PC-3 (cell line): Measurements from ENCODE around the gene SLC25A51. TPM values are rescaled to one million over a fixed set of nuclear protein-coding genes. Genes with fewer than 3 reads are reported as not detected.

Source experiments
- ATAC-seq: fragments of 200-7000 bp; cut with Tn5 transposase; 2 replicates; pipeline ENCODE4 v1.9.1; 2020; ENCODE audit warnings: mild to moderate bottlenecking, moderate library complexity
- BruUV-seq: library from RNA; stranded (reverse); fragments of 400-500 nt; replicated peaks from 2 replicates; lab custom pipeline; 2021; lab: Mats Ljungman, UMichigan
- CTCF ChIA-PET: fragments of 300-600 bp; sonication (Branson Sonifier 250); formaldehyde crosslinking; loops from one replicate; lab custom pipeline; 2022; ENCODE audit warnings: antibody characterized with exemption; lab: Charles Lee
- POLR2A ChIA-PET: fragments of 300-600 bp; sonication (Branson Sonifier 250); formaldehyde crosslinking; loops from one replicate; lab custom pipeline; 2022; ENCODE audit warnings: antibody characterized with exemption; ENCODE audit not compliant: unreplicated experiment; lab: Charles Lee
- DNase-seq: peaks from one replicate; pipeline ENCODE4 v3.0.0-alpha.2; 2015
- H2AFZ ChIP-seq: fragments of 300-600 bp; sonication (generic); 2 replicates; pipeline ENCODE4 v1.6.0; 2016; ENCODE audit warnings: antibody characterized with exemption, low read length
- H3F3A ChIP-seq: fragments of 300-600 bp; sonication (generic); one replicate; pipeline ENCODE4 v1.6.0; 2017; ENCODE audit warnings: antibody characterized with exemption, low read length, control low read depth, mild to moderate bottlenecking; ENCODE audit not compliant: unreplicated experiment
- H3K27ac ChIP-seq: fragments of 300-600 bp; sonication (generic); 2 replicates; pipeline ENCODE4 v1.5.1; 2016; ENCODE audit warnings: mild to moderate bottlenecking, low read length
- H3K27me3 ChIP-seq: fragments of 300-600 bp; sonication (generic); 2 replicates; pipeline ENCODE4 v1.6.1; 2016; ENCODE audit warnings: low read length, mixed read lengths
- H3K36me3 ChIP-seq: fragments of 300-600 bp; sonication (generic); 2 replicates; pipeline ENCODE4 v1.6.1; 2016; ENCODE audit warnings: low read depth, mixed run types, low read length, mixed read lengths
- H3K4me1 ChIP-seq: fragments of 300-600 bp; sonication (generic); 2 replicates; pipeline ENCODE4 v1.5.1; 2016; ENCODE audit warnings: low read length; ENCODE audit not compliant: insufficient read depth
- H3K4me2 ChIP-seq: fragments of 300-600 bp; sonication (generic); 2 replicates; pipeline ENCODE4 v1.6.0; 2016; ENCODE audit warnings: low read length
- H3K4me3 ChIP-seq: fragments of 300-600 bp; sonication (generic); 2 replicates; pipeline ENCODE4 v1.5.1; 2016; ENCODE audit warnings: mild to moderate bottlenecking, low read length, mixed read lengths
- H3K79me2 ChIP-seq: fragments of 300-600 bp; sonication (generic); 2 replicates; pipeline ENCODE4 v1.6.1; 2017; ENCODE audit warnings: low read length, mixed read lengths
- H3K9ac ChIP-seq: fragments of 300-600 bp; sonication (generic); 2 replicates; pipeline ENCODE4 v1.6.0; 2016; ENCODE audit warnings: mild to moderate bottlenecking, low read length
- H3K9me2 ChIP-seq: fragments of 300-600 bp; sonication (generic); replicated peaks from 2 replicates; pipeline ENCODE4 v1.6.1; 2016; ENCODE audit warnings: mixed run types, low read length, mixed read lengths
- H3K9me3 ChIP-seq: fragments of 300-600 bp; sonication (generic); 2 replicates; pipeline ENCODE4 v1.6.1; 2016; ENCODE audit warnings: low read length, mixed read lengths
- H4K20me1 ChIP-seq: fragments of 300-600 bp; sonication (generic); 2 replicates; pipeline ENCODE4 v1.6.1; 2016; ENCODE audit warnings: low read length, mixed read lengths
- CTCF ChIP-seq: fragments of 300-600 bp; sonication (generic); conservative IDR thresholded peaks from 2 replicates; pipeline ENCODE4 v1.5.1; 2017; ENCODE audit warnings: antibody characterized with exemption, low read depth, mild to moderate bottlenecking, low read length
- EZH2 ChIP-seq: fragments of 300-600 bp; sonication (generic); IDR thresholded peaks from one replicate; pipeline ENCODE4 v1.6.1; 2017; ENCODE audit warnings: antibody characterized with exemption, mild to moderate bottlenecking, low read length; ENCODE audit not compliant: unreplicated experiment
- EZH2phosphoT487 ChIP-seq: fragments of 300-600 bp; sonication (generic); IDR thresholded peaks from 2 replicates; pipeline ENCODE4 v1.6.1; 2018; ENCODE audit warnings: mild to moderate bottlenecking, antibody characterized with exemption, low read length, borderline replicate concordance
- intact Hi-C: fragments of 100-400 bp; cut with micrococcal nuclease; formaldehyde crosslinking; loops from 2 replicates; pipeline ENCODE4 v1.9.0; 2023
- total RNA-seq: library from RNA; depleted of rRNA; stranded (reverse); fragments of >200 nt; gene quantifications from 2 replicates; pipeline ENCODE4 v1.2.3, GENCODE V29; 2014

Gene SLC25A51
- total RNA-seq, 1 experiment from 2014 or later, result 24.1 TPM

GRCh38 chr9:37870081-37870798, 33.7 kb downstream of the SLC25A51 start:
- Histone ChIP-seq H3K9me3 (no peaks in the 10 kb centered on the region), H3K4me1 (no peaks in the 10 kb centered on the region), H3F3A (no peaks in the 10 kb centered on the region), H2AFZ (no peak overlapping the region), H3K9me2 (no peaks in the 10 kb centered on the region), H3K4me2 (no peak overlapping the region), H4K20me1 (no peaks in the 10 kb centered on the region), H3K79me2 (no peaks in the 10 kb centered on the region), H3K4me3 (no peak overlapping the region), H3K27me3 (no peaks in the 10 kb centered on the region), H3K36me3 (no peaks in the 10 kb centered on the region), H3K27ac (no peak overlapping the region), H3K9ac (no peak overlapping the region)
- no TSS peak for BruUV-seq
- ChIA-PET POLR2A (no interaction called here), CTCF (no interaction called here)
- ATAC-seq (no peak), DNase-seq (no peak)
- intact Hi-C loops, result no loop called here
- no peak for TF ChIP-seq CTCF
- TF ChIP-seq EZH2, result no peak
- TF ChIP-seq EZH2phosphoT487, result no peak

GRCh38 chr9:37862530-37862929, 41.4 kb downstream of the SLC25A51 start:
- Histone ChIP-seq H3K27ac (no peak overlapping the region), H3K36me3 (peaks cover 4% of the 10 kb centered on the region), H3K4me1 (no peaks in the 10 kb centered on the region), H3K9me3 (no peaks in the 10 kb centered on the region), H3K9ac (no peak overlapping the region), H3K9me2 (no peaks in the 10 kb centered on the region), H2AFZ (no peak overlapping the region), H3F3A (no peaks in the 10 kb centered on the region), H4K20me1 (no peaks in the 10 kb centered on the region), H3K79me2 (no peaks in the 10 kb centered on the region), H3K4me3 (no peak overlapping the region), H3K4me2 (no peak overlapping the region), H3K27me3 (no peaks in the 10 kb centered on the region)
- CTCF ChIA-PET, result no interaction called here
- POLR2A ChIA-PET, result no interaction called here
- BruUV-seq, result no TSS peak
- DNase-seq, result no peak
- intact Hi-C loops, result no loop called here
- no peak for ATAC-seq
- TF ChIP-seq CTCF (no peak), EZH2phosphoT487 (no peak)

GRCh38 chr9:37859043-37859442, 44.9 kb downstream of the SLC25A51 start:
- H3K36me3 ChIP-seq, result peaks cover 4% of the 10 kb centered on the region
- DNase-seq, result peak; percentile 7
- intact Hi-C loops, result no loop called here

More at GRCh38 chr9:37859043-37859442, 44.9 kb downstream of the SLC25A51 start:
- H4K20me1 ChIP-seq, result no peaks in the 10 kb centered on the region
- H3K4me3 ChIP-seq, result no peak overlapping the region
- TF ChIP-seq EZH2phosphoT487, result no peak
- TF ChIP-seq CTCF, result peak; percentile 45; the same call in 1 of the 2 replicates
- no peak for TF ChIP-seq EZH2
- POLR2A ChIA-PET, result no interaction called here
- no peaks in the 10 kb centered on the region for H3K9me2 ChIP-seq
- H3K4me2 ChIP-seq, result no peak overlapping the region
- CTCF ChIA-PET, result no interaction called here
- H3K9ac ChIP-seq, result no peak overlapping the region
- H3K9me3 ChIP-seq, result no peaks in the 10 kb centered on the region
- no peaks in the 10 kb centered on the region for H3K27me3 ChIP-seq
- H3K4me1 ChIP-seq, result no peaks in the 10 kb centered on the region
- no peak for ATAC-seq
- no TSS peak for BruUV-seq
- no peaks in the 10 kb centered on the region for H3F3A ChIP-seq
- H3K79me2 ChIP-seq, result no peaks in the 10 kb centered on the region
- H3K27ac ChIP-seq, result no peak overlapping the region
- H2AFZ ChIP-seq, result no peak overlapping the region
